ENCODE results near the gene RNF220. TPM values are rescaled to one million over a fixed set of nuclear protein-coding genes. Genes with fewer than 3 reads are reported as not detected.

The RNF220 gene
- total RNA-seq, 1 donor from 2014 or later = 89.5 TPM

DNA sequence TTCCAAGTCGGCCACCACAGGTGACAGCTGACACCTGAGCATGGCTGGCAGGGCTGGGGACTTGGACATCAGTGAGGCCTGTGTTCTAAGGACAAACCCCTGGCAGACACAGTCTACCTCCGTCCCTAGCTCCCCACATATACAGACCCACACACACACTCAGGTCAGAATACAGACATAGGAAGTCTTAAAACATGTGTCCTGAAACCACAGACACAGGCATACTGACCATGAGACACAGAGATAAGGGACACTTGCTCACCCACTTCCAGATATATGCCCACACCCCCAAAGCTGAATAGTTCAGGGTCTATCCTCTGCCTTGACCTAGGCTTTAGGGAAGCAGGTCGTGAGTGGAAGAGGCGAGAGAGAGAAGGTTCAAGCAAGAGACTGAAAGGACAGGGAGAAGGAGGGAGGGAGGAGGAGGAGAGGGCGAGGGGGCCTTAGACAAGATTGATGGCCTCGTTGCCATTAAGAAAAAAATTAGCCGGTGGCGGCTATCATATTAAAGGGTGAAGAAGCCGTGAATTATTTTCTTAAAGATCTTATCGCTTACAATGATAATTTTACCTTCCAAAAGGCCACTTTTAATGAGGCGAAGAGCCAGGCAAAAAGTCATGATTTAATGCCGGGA, 219.3 kb downstream of the RNF220 start:
- Mint-ChIP-seq H3K27me3 (ENCODE audit: low read depth) (no peaks in the 10 kb centered on the region), H3K9me3 (no peaks in the 10 kb centered on the region), H3K36me3 (ENCODE audit: low read depth) (no peaks in the 10 kb centered on the region), H3K4me3 (ENCODE audit: low read depth) (no peak overlapping the region), H3K4me1 (ENCODE audit: low read depth) (no peaks in the 10 kb centered on the region), H3K27ac (no peak overlapping the region)
- no peak for DNase-seq (ENCODE audit: low spot score)
- intact Hi-C loops (cut with micrococcal nuclease) = no loop called here

- H3K36me3 Mint-ChIP-seq (ENCODE audit: low read depth) = no peaks in the 10 kb centered on the region
- no peaks in the 10 kb centered on the region for H3K9me3 Mint-ChIP-seq
- H3K4me3 Mint-ChIP-seq (ENCODE audit: low read depth) = no peak overlapping the region
- H3K27ac Mint-ChIP-seq = no peak overlapping the region
- intact Hi-C loops (cut with micrococcal nuclease) = no loop called here
- no peaks in the 10 kb centered on the region for H3K27me3 Mint-ChIP-seq (ENCODE audit: low read depth)
- no peak for DNase-seq (ENCODE audit: low spot score)
- H3K4me1 Mint-ChIP-seq (ENCODE audit: low read depth) = peaks cover under 1% of the 10 kb centered on the region
Measured at GRCh38 chr1:44625348-44625747, 220.3 kb downstream of the RNF220 start.

GRCh38 chr1:44628962-44629756, 224.1 kb downstream of the RNF220 start:
- no peak overlapping the region for H3K27ac Mint-ChIP-seq
- H3K9me3 Mint-ChIP-seq = no peaks in the 10 kb centered on the region
- no peaks in the 10 kb centered on the region for H3K27me3 Mint-ChIP-seq (ENCODE audit: low read depth)
- no peak overlapping the region for H3K4me3 Mint-ChIP-seq (ENCODE audit: low read depth)
- peaks cover 26% of the 10 kb centered on the region for H3K4me1 Mint-ChIP-seq (ENCODE audit: low read depth)
- intact Hi-C loops (cut with micrococcal nuclease) = no loop called here
- peaks cover 17% of the 10 kb centered on the region for H3K36me3 Mint-ChIP-seq (ENCODE audit: low read depth)
- DNase-seq (ENCODE audit: low spot score) = no peak

DNA sequence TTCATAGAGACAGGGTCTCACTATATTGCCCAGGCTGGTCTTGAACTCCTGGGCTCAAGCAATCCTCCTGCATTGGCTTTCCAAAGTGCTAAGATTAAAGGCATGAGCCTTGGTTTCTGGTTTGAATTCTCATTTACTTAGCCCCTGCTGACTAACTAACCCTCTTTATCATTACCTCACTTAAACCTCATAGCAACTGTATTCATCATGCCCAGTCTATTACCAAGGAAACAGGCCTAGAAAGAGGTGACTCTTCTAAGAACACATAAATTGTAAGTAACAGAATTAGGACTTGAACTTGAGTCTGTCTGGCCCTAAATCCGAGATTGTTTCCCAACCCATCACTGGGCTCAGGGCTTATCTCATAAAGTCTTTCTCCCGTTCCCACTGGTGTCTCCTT, 225.1 kb downstream of the RNF220 start:
- Mint-ChIP-seq H3K36me3 (ENCODE audit: low read depth) (peaks cover 26% of the 10 kb centered on the region), H3K27ac (peak overlapping the region; percentile 93), H3K4me3 (ENCODE audit: low read depth) (peak overlapping the region; percentile 86), H3K9me3 (no peaks in the 10 kb centered on the region), H3K4me1 (ENCODE audit: low read depth) (peaks cover 35% of the 10 kb centered on the region), H3K27me3 (ENCODE audit: low read depth) (no peaks in the 10 kb centered on the region)
- intact Hi-C loops (cut with micrococcal nuclease) = no loop called here
- no peak for DNase-seq (ENCODE audit: low spot score)

DNA sequence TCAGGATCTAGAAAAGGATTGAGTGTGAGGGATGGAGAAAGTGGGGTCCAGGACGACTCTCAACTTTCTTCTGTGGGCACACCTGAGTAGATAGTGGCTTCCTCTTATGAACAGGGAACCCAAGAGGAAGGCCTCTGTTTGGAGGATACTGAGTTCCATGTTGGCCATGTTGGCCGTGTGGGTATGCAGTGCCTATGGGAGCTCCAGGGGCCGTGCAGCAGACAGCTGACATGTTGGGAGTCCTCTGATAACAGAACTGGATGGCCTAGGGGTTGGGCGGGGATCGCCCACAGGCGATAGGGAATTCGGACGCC, 226.2 kb downstream of the RNF220 start:
- H3K36me3 Mint-ChIP-seq (ENCODE audit: low read depth) = peaks cover 38% of the 10 kb centered on the region
- H3K9me3 Mint-ChIP-seq = no peaks in the 10 kb centered on the region
- H3K4me1 Mint-ChIP-seq (ENCODE audit: low read depth) = peaks cover 35% of the 10 kb centered on the region
- H3K4me3 Mint-ChIP-seq (ENCODE audit: low read depth) = peak overlapping the region; percentile 86
- intact Hi-C loops (cut with micrococcal nuclease) = no loop called here
- no peaks in the 10 kb centered on the region for H3K27me3 Mint-ChIP-seq (ENCODE audit: low read depth)
- no peak for DNase-seq (ENCODE audit: low spot score)
- peak overlapping the region; percentile 93 for H3K27ac Mint-ChIP-seq

GRCh38 chr1:44631647-44632539, 226.8 kb downstream of the RNF220 start:
- DNase-seq (ENCODE audit: low spot score) = peak; percentile 86
- H3K4me1 Mint-ChIP-seq (ENCODE audit: low read depth) = peaks cover 35% of the 10 kb centered on the region
- peak overlapping the region; percentile 86 for H3K4me3 Mint-ChIP-seq (ENCODE audit: low read depth)
- peaks cover 44% of the 10 kb centered on the region for H3K36me3 Mint-ChIP-seq (ENCODE audit: low read depth)
- intact Hi-C loops (cut with micrococcal nuclease) = loop anchor here (1.0 kb wide), 1 partner anchor 42 kb away; the partner anchor contains the start of genes ARMH1 and TMEM53
- peak overlapping the region; percentile 94 for H3K27ac Mint-ChIP-seq
- H3K9me3 Mint-ChIP-seq = no peaks in the 10 kb centered on the region
- H3K27me3 Mint-ChIP-seq (ENCODE audit: low read depth) = no peaks in the 10 kb centered on the region

DNA sequence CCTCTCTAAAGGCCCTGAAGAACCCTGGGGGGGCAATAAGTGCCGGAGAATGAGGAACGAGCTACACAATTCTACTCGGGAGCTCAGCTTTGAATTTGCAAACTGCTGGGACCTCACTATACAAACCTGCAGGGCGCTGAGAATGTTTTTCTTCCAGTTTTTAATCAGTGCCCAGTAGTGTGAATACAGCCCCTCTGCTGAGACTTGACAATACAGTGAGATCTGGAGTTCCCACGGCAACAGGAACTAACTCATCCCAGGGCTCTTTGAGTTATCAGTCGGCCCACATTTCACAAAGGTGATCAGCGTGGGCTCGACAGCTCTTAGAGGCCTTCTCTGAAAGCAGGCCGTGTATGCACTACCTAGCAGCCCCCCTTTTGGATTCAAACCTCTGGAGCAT, 227.5 kb downstream of the RNF220 start:
- Mint-ChIP-seq H3K9me3 (no peaks in the 10 kb centered on the region), H3K36me3 (ENCODE audit: low read depth) (peaks cover 51% of the 10 kb centered on the region), H3K27ac (peak overlapping the region; percentile 94), H3K4me3 (ENCODE audit: low read depth) (peak overlapping the region; percentile 86), H3K4me1 (ENCODE audit: low read depth) (peaks cover 35% of the 10 kb centered on the region), H3K27me3 (ENCODE audit: low read depth) (no peaks in the 10 kb centered on the region)
- intact Hi-C loops (cut with micrococcal nuclease) = loop anchor here (1.0 kb wide), 1 partner anchor 42 kb away; the partner anchor contains the start of genes ARMH1 and TMEM53
- no peak for DNase-seq (ENCODE audit: low spot score)

DNA sequence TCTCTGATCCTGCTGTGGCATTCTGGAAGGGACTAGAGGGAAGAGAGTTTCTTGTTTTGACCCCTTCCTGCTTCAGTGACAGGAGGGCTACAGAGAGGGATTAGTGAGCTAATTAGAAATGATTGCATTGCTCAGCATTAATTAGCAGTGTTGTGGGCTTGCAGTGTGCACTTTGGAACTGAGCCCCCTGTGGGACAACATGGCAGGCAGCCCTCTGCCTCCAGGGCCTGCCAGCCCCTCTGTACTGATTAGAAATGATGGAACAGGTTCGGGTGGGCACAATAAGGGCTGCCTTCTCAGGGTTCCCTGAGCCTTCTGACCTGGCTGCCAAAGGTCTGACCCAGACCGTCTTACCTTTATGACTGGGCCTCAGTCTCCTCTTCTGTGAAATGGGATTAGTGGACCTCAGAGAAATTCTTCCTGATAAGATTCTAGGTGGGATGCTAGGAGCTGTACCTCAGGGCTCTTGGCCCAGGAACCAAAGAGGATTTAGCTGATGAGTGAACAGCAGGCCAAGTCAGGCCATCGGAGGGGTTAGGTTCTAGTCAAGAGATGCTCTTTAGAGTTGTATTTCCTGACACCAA, 229.6 kb downstream of the RNF220 start:
- intact Hi-C loops (cut with micrococcal nuclease) = no loop called here

GRCh38 chr1:44635439-44635838, 230.4 kb downstream of the RNF220 start:
- H3K4me3 Mint-ChIP-seq (ENCODE audit: low read depth) = no peak overlapping the region
- H3K4me1 Mint-ChIP-seq (ENCODE audit: low read depth) = peaks cover 34% of the 10 kb centered on the region
- intact Hi-C loops (cut with micrococcal nuclease) = no loop called here

More for the DNA sequence above, 229.6 kb downstream of the RNF220 start:
- H3K9me3 Mint-ChIP-seq = no peaks in the 10 kb centered on the region
- H3K36me3 Mint-ChIP-seq (ENCODE audit: low read depth) = peaks cover 66% of the 10 kb centered on the region
- H3K27me3 Mint-ChIP-seq (ENCODE audit: low read depth) = no peaks in the 10 kb centered on the region
- peak overlapping the region; percentile 40 for H3K4me3 Mint-ChIP-seq (ENCODE audit: low read depth)
- no peak for DNase-seq (ENCODE audit: low spot score)
- H3K27ac Mint-ChIP-seq = no peak overlapping the region
- peaks cover 35% of the 10 kb centered on the region for H3K4me1 Mint-ChIP-seq (ENCODE audit: low read depth)

GRCh38 chr1:44636083-44636687, 231.1 kb downstream of the RNF220 start:
- Mint-ChIP-seq H3K27me3 (ENCODE audit: low read depth) (no peaks in the 10 kb centered on the region), H3K36me3 (ENCODE audit: low read depth) (peaks cover 71% of the 10 kb centered on the region), H3K4me3 (ENCODE audit: low read depth) (no peak overlapping the region), H3K9me3 (no peaks in the 10 kb centered on the region), H3K27ac (no peak overlapping the region), H3K4me1 (ENCODE audit: low read depth) (peaks cover 26% of the 10 kb centered on the region)
- no peak for DNase-seq (ENCODE audit: low spot score)
- intact Hi-C loops (cut with micrococcal nuclease) = no loop called here

More at GRCh38 chr1:44635439-44635838, 230.4 kb downstream of the RNF220 start:
- peaks cover 66% of the 10 kb centered on the region for H3K36me3 Mint-ChIP-seq (ENCODE audit: low read depth)
- no peak overlapping the region for H3K27ac Mint-ChIP-seq
- DNase-seq (ENCODE audit: low spot score) = no peak
- H3K9me3 Mint-ChIP-seq = no peaks in the 10 kb centered on the region
- no peaks in the 10 kb centered on the region for H3K27me3 Mint-ChIP-seq (ENCODE audit: low read depth)

GRCh38 chr1:44636688-44637598, 231.9 kb downstream of the RNF220 start:
- Mint-ChIP-seq H3K36me3 (ENCODE audit: low read depth) (peaks cover 76% of the 10 kb centered on the region), H3K4me1 (ENCODE audit: low read depth) (peaks cover 24% of the 10 kb centered on the region), H3K27ac (no peak overlapping the region), H3K4me3 (ENCODE audit: low read depth) (no peak overlapping the region), H3K9me3 (no peaks in the 10 kb centered on the region), H3K27me3 (ENCODE audit: low read depth) (no peaks in the 10 kb centered on the region)
- intact Hi-C loops (cut with micrococcal nuclease) = no loop called here
- no peak for DNase-seq (ENCODE audit: low spot score)
